Upper lobe of right lung (tissue), 1 donor: Measurements from ENCODE around the gene OR6B2. TPM values are rescaled to one million over a fixed set of nuclear protein-coding genes. Genes with fewer than 3 reads are reported as not detected.

Experiments
- ATAC-seq: fragments of 200-7000 bp; cut with Tn5 transposase; one replicate; pipeline ENCODE4 v1.9.1; 2020; ENCODE audit warnings: mild to moderate bottlenecking, moderate library complexity
- DNase-seq: peaks from one replicate; pipeline ENCODE4 v3.0.0-alpha.2; 2020
- H3K27ac ChIP-seq: fragments of 200-600 bp; one replicate; pipeline ENCODE4 v1.8.0; 2022
- H3K27me3 ChIP-seq: fragments of 200-600 bp; one replicate; pipeline ENCODE4 v1.8.0; 2022; ENCODE audit warnings: mild to moderate bottlenecking
- H3K36me3 ChIP-seq: fragments of 200-600 bp; one replicate; pipeline ENCODE4 v1.8.0; 2022
- H3K4me1 ChIP-seq: fragments of 200-600 bp; one replicate; pipeline ENCODE4 v1.8.0; 2022
- H3K4me3 ChIP-seq: fragments of 200-600 bp; one replicate; pipeline ENCODE4 v1.8.0; 2022; ENCODE audit warnings: mild to moderate bottlenecking
- H3K9me3 ChIP-seq: fragments of 200-600 bp; one replicate; pipeline ENCODE4 v1.8.0; 2022
- CTCF ChIP-seq: fragments of 200-600 bp; IDR thresholded peaks from one replicate; pipeline ENCODE4 v1.8.0; 2022; ENCODE audit warnings: antibody characterized with exemption
- intact Hi-C: fragments of 100-400 bp; cut with DNase I; formaldehyde crosslinking; loops from one replicate; pipeline ENCODE4 v1.11.0; 2022
- total RNA-seq: library from RNA; stranded (reverse); fragmentation: NEBNext Ultra II Directional; extraction: Animal tissue kit (Norgen Biotek cat#: 25700); gene quantifications from one replicate; pipeline ENCODE4 v1.2.1, GENCODE V29; 2021
- donor health status: DM: no; HTN: yes; CAD: no; lungs with severe emphysema.

The OR6B2 gene
- total RNA-seq, 1 donor from 2014 or later = not detected

DNA sequence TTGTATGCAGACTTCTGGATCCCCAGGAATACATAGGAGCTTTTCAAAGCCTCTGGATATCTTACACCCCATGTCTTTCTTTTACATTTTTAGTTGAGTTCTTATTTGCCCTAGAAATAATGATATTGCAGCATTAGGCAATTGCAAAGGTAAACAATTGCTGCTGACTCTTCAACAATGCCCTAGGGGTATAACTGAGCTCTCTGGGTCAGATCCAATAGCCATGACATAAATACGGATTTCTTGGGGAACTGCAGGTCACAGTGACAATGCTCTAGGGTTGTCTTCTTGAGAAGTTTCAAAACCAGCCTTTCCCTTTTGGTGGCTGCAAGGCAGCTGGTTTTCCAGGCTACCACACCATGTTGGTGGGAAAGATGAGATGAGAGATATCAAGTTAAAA, 39.6 kb upstream of the OR6B2 start:
- Histone ChIP-seq H3K27ac (no peak overlapping the region), H3K4me3 (no peak overlapping the region), H3K36me3 (no peaks in the 10 kb centered on the region), H3K4me1 (no peaks in the 10 kb centered on the region), H3K9me3 (no peaks in the 10 kb centered on the region), H3K27me3 (peaks cover 4% of the 10 kb centered on the region)
- ATAC-seq (no peak), DNase-seq (no peak)
- intact Hi-C loops = no loop called here
- no peak for TF ChIP-seq CTCF

DNA sequence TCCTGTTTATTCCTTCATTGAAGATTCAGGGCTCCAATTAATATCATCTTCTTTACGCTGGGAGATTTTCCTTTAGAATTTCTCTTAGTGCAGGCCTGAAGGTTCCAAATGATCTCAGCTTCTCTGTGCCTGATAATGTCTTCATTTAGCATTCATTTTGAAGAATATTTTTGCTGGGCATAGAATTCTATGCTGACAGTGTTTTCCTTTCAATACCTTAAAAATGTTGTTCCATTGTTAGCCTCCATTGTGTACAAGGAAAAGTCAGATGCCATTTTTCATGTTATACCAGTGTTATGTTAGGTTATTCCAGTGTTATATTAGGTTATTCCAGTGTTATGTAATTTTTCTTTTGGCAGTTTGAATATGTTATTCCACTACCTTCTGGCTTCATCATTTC, 38.0 kb upstream of the OR6B2 start:
- no peaks in the 10 kb centered on the region for H3K36me3 ChIP-seq
- DNase-seq (no peak), ATAC-seq (no peak)
- H3K9me3 ChIP-seq = no peaks in the 10 kb centered on the region
- H3K4me3 ChIP-seq = no peak overlapping the region
- no peaks in the 10 kb centered on the region for H3K4me1 ChIP-seq
- TF ChIP-seq CTCF = no peak
- peaks cover 4% of the 10 kb centered on the region for H3K27me3 ChIP-seq
- H3K27ac ChIP-seq = no peak overlapping the region
- intact Hi-C loops = no loop called here

DNA sequence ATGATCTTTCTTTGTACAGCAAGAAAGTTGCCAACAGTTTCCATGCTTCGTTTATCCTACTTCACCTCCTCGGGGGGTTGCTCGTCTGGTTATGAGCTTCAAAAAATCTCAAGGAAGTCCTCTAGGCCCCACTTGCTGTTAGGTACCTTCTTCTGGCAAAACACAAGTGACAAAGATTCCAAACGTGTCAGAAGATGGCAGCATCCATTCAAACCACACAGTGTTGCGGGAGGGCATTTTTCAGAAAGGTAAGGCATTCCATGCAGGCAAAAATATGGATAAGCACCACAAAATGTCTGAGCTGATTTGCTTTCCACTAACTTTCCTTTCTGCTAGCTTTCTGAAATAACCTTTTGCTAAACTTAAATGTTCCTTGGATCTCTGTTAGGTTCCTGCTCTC, 36.3 kb upstream of the OR6B2 start:
- intact Hi-C loops = no loop called here
- no peak overlapping the region for H3K4me3 ChIP-seq
- DNase-seq (no peak), ATAC-seq (no peak)
- no peak overlapping the region for H3K27ac ChIP-seq
- H3K36me3 ChIP-seq = no peaks in the 10 kb centered on the region
- H3K9me3 ChIP-seq = no peaks in the 10 kb centered on the region
- no peak for TF ChIP-seq CTCF
- H3K27me3 ChIP-seq = peaks cover 4% of the 10 kb centered on the region
- no peaks in the 10 kb centered on the region for H3K4me1 ChIP-seq

DNA sequence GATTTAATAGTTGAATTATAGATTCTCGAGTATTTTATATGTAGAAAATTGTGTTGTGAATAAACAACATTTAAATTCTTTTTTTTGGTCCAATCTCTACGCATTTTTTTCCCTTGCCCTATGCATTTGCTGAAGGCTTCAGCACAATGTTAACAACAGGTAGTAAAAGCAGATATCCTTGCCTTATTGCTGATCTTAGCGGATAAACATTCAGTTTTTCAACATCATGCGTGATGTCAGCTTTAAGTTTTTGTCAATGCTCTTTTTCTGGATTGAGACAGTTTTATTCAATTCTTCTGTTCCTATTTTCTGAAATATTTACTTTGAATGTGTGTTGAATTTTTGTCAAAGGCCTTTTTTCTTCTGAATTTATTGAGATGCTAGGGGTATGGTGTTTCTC, 34.7 kb upstream of the OR6B2 start:
- Histone ChIP-seq H3K27me3 (peaks cover 4% of the 10 kb centered on the region), H3K4me1 (no peaks in the 10 kb centered on the region), H3K4me3 (no peak overlapping the region), H3K27ac (no peak overlapping the region), H3K9me3 (no peaks in the 10 kb centered on the region), H3K36me3 (no peaks in the 10 kb centered on the region)
- DNase-seq (no peak), ATAC-seq (no peak)
- intact Hi-C loops = no loop called here
- no peak for TF ChIP-seq CTCF

- no peaks in the 10 kb centered on the region for H3K4me1 ChIP-seq
- H3K27me3 ChIP-seq = peaks cover 14% of the 10 kb centered on the region
- TF ChIP-seq CTCF = peak; percentile 64
- DNase-seq (no peak), ATAC-seq (peak; percentile 77)
- no peak overlapping the region for H3K4me3 ChIP-seq
- no peak overlapping the region for H3K27ac ChIP-seq
- H3K9me3 ChIP-seq = no peaks in the 10 kb centered on the region
- intact Hi-C loops = no loop called here
- H3K36me3 ChIP-seq = no peaks in the 10 kb centered on the region
These were observed 30.9 kb upstream of the OR6B2 start for GRCh38 chr2:240060977-240061591.

DNA sequence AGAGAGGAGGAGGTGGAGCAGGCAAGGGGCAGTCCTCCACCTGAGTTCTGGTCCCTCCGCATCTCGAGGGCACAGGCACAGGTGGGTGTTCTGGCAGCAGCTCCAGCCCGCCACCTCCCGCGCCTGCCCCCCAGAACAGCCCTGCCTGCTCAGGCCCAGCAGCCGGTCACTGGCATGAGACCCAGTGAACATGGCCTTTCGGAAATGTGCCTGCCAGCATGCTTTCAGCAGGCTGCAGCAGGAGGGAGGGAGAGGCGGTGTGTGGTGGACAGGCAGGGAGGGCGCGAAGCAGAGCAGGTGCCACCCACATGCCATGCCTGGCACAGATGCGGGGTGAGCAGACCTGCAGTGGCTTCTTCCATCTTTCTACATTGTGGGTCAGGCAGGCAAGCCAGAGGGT, 26.4 kb upstream of the OR6B2 start:
- Histone ChIP-seq H3K27ac (no peak overlapping the region), H3K4me3 (no peak overlapping the region), H3K27me3 (peaks cover 25% of the 10 kb centered on the region), H3K9me3 (no peaks in the 10 kb centered on the region), H3K4me1 (no peaks in the 10 kb centered on the region), H3K36me3 (no peaks in the 10 kb centered on the region)
- TF ChIP-seq CTCF = no peak
- intact Hi-C loops = loop anchor here (5.0 kb wide), 1 partner anchor 91 kb away; no protein-coding TSS in a partner anchor
- DNase-seq = no peak
- no peak for ATAC-seq
